D721Med (cell line): Measurements from ENCODE around the gene BET1L.

ENCODE experiments used
- DNase-seq: peaks from one replicate; pipeline ENCODE4 v3.0.0; 2011; ENCODE audit warnings: low spot score; ENCODE audit not compliant: insufficient read length
- FAIRE-seq: peaks from 2 replicates; lab custom pipeline; 2011; peaks lifted over from hg19 to GRCh38; lab: Jason Lieb, UNC
- CTCF ChIP-seq: IDR thresholded peaks from 2 replicates; pipeline ENCODE4 v1.5.1; 2012; ENCODE audit warnings: mild to moderate bottlenecking, control low read depth; ENCODE audit not compliant: insufficient read depth; ENCODE audit errors: missing control alignments

Gene BET1L

GRCh38 chr11:209275-210121, 2.3 kb upstream of the BET1L start:
- no peak for DNase-seq
- FAIRE-seq: no peak
- TF ChIP-seq CTCF: no peak

DNA sequence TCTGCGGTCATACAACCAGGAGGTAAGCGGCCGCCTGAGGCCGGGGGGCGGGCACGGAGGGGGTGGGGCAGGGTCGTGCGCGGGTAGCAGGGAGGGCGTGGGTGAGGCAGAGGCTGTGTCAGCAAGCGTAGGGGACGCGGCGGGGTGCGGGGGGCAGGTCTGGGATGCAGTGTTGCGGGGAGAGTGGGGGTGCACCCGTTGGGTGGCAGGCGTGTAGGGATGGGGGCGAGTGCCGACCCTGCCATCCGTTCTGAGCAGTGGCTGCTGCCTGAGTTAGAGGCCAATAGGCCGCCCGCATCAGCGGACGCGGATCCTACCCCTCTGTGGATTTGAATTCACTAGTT, 1.7 kb upstream of the BET1L start:
- FAIRE-seq (no peak), DNase-seq (no peak)
- no peak for TF ChIP-seq CTCF

DNA sequence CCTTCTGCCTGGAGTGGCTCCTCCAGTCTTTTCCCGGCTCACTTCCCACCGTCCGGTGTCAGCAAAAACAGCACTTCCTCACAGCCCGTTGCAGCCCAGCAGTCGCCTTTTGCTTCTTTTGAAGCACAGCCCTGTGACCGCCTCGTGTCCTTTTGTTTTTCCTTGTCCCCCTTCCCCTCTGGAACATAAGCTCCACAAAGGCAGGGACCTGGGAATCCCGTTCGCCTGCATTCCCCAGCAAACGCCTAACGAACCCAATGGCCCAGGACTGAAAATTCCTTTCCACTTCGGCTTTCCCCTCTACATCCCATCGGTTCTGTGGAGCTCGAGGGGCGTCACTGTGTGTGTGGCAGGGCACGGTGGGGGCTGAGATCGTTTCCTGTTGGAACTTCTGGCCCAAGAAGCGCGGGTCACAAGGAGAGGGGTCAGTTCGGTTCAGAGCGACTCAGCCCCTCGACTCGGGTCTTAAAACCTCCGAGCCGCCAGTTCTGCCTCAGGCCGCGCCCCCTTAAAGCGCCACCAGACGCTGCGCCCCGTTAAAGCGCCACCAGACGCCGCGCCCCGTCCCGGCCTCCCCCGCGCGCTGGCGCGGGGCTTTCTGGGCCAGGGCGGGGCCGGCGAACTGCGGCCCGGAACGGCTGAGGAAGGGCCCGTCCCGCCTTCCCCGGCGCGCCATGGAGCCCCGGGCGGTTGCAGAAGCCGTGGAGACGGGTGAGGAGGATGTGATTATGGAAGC, 1.1 kb upstream of the BET1L start:
- DNase-seq (peak; percentile 61), FAIRE-seq (no peak)
- TF ChIP-seq CTCF: no peak

- DNase-seq: no peak
- TF ChIP-seq CTCF: no peak
- no peak for FAIRE-seq
Observed at GRCh38 chr11:207863-208180, 623 bp upstream of the BET1L start.

DNA sequence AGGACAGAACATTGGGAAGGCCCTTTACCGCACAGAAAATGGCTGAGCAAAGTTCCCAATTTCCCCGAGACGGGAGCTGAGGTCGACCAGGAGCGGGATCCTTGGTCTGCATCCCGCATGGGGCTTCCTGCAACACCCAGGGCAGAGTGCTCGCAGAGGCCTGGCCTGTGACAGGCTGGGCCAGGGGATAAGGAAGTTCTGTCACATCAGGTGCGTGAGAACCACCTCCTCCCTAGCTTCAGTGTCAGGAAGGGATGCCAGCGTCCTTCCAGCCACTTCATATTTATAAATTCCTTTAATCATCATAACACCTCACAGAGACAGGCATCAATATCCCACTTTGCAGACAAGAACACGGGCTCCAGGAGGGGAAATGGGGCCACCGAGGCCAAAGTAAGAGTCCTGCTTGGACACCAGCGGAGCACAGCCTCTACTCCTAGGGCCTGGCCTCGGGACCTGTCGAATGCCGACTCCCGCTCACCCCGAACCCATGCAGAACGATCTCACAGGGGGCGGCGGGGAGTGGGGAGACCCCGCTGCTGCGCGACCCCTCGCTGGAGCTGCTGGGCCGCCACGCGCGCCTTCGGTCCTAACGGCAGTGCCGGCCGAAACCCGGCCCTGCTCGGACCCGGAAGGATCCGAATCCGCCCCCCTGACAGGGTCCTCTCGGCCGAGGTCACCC, 532 bp downstream of the BET1L start:
- FAIRE-seq (no peak), DNase-seq (no peak)
- no peak for TF ChIP-seq CTCF

- no peak for DNase-seq
Observed at GRCh38 chr11:206002-206384, 1.2 kb downstream of the BET1L start.

More at GRCh38 chr11:206002-206384, 1.2 kb downstream of the BET1L start:
- no peak for FAIRE-seq
- no peak for TF ChIP-seq CTCF
